HS-27A (cell line): ENCODE measurements around the gene STXBP5L.
"Not testable (repeated sequence)": the region's sequence is repeated elsewhere in the genome, so short reads cannot be mapped to it uniquely, and the experiment has no call there.

ENCODE experiments used
- DNase-seq: peaks from one replicate; pipeline ENCODE4 v3.0.0-alpha.2; 2012; ENCODE audit warnings: low read depth, missing footprints

The STXBP5L gene

DNA sequence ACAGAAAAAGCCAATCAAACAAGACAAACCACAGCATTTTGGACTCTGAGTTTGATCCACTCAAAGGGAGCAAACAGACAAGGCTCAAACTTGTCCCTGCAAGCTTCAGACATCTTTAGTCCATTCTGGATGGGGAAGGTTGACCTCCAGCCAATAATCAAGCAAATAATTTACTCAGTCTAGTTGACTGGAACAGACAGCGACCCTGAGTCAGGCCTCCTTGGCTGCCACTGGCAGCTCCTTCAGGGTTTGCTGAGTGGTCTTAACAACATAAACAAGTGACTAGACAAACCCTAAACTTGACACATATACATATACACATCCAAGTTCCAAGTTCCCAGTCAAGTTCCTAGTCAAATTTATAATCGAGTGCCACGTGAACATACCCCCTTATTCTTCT, 323.9 kb downstream of the STXBP5L start:
- no peak for DNase-seq

- no peak for DNase-seq
Measured at GRCh38 chr3:121232309-121233225, 324.6 kb downstream of the STXBP5L start.

- no peak for DNase-seq
Measured at GRCh38 chr3:121243208-121243607, 335.2 kb downstream of the STXBP5L start.

DNA sequence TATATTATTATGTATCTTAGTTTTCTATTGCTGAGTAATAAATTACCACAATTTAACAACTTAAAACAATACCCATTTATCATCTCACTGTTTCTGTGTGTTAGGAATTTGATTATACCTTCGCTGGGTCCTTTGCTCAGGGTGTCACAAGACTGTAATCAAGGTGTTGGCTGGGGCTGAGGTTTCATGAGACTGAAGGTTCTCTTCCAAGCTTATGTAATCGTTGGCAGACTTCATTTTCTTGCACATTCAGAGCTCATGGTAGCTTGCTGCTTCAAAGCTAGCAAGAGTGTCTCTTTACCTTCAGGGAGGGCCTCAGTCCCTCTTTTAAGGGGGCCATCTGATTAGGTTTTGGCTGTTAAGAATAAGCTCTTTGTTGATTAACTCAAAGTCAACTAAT, 344.7 kb downstream of the STXBP5L start:
- DNase-seq = no peak

GRCh38 chr3:121269389-121269788, 361.4 kb downstream of the STXBP5L start:
- no peak for DNase-seq

GRCh38 chr3:121274411-121274810, 366.4 kb downstream of the STXBP5L start:
- no peak for DNase-seq

DNA sequence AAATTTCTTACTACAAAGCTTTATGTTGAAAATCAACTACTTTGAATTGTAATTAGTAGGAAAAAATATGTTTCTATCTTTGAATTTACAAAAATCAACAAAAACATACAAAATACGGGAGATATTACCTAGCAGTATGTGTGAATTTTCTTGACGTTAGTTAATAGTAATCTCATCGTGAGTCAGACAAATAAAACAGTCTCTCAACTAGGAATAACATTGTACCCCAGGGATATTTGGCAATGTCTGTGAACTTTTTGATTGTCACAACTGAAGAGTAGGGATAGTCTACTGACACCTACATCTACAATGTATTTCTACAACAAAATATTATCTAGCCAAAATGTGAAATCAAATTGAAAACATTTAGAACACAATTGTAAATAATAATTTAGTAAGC, 387.4 kb downstream of the STXBP5L start:
- DNase-seq = no peak

- peak; percentile 19 for DNase-seq
Measured at GRCh38 chr3:121295979-121296378, 388.0 kb downstream of the STXBP5L start.

DNA sequence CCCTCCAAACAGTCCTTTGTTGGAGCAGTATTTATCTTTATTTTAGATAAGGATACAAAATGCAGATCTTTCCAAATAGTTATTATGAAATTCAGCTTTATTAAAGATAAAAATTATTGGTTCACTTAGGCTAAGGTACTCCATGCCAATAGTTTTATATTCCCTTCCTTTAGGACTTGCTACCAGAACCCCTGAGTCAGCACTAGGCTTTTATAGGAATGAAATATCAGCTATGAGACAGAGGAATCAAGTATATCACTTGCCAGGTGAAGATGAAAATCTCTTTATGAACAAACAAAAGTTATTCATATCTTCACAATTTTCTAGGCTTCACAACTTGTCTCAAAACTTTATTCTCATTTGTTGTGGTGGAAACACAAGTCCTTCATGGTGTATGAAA, 416.3 kb downstream of the STXBP5L start:
- no peak for DNase-seq

- no peak for DNase-seq
Measured at GRCh38 chr3:121330118-121330517, 422.1 kb downstream of the STXBP5L start.

- no peak for DNase-seq
Measured at GRCh38 chr3:121330634-121331033, 422.6 kb downstream of the STXBP5L start.

GRCh38 chr3:121355960-121356359, 448.0 kb downstream of the STXBP5L start:
- DNase-seq = not testable (repeated sequence)

DNA sequence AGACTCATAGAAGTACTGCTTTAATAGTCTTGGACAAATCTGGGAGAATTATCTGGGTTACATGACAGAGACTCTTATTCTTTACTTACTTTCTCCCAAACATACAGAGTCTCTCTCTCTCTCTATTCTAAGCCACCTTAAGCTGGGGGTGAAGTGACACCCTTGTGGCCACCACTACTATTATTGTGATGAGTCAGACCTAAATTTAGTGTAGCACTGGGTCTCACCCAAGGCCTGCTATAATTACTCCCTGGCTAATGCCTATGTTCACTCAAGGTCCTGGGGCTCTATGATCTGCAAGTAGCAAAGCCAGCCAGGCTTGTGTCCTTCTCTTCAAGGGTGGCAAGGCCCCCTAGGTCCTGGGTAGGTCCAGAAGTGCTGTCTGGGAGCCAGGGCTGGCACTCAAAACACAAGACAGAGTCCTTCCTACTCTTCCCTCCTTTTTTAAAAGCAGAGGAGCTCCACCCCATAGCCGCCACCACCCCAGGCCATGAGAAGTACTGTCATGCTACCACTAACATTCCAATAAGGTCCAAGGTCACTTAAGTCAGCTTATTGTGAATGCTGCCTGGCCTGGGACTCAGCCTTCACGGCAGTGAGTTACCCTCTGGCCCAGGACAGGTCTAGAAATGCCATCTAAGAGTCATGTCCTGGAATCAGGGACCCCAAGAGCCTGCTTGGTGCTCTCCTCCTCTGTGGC, 454.2 kb downstream of the STXBP5L start:
- no peak for DNase-seq

DNA sequence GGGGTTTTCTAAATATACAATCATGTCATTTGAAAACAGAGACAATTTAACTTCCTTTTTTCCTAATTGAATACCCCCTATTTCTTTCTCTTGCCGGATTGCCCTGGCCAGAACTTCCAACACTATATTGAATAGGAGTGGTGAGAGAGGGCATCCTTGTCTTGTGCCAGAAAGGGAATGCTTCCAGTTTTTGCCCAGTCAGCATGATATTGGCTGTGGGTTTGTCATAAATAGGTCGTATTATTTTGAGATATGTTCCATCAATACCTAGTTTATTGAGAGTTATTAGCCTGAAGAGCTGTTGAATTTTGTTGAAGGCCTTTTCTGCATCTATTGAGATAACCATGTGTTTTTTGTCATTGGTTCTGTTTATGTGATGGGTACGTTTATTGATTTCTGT, 480.3 kb downstream of the STXBP5L start:
- not testable (repeated sequence) for DNase-seq

GRCh38 chr3:121395967-121396366, 488.0 kb downstream of the STXBP5L start:
- not testable (repeated sequence) for DNase-seq

DNA sequence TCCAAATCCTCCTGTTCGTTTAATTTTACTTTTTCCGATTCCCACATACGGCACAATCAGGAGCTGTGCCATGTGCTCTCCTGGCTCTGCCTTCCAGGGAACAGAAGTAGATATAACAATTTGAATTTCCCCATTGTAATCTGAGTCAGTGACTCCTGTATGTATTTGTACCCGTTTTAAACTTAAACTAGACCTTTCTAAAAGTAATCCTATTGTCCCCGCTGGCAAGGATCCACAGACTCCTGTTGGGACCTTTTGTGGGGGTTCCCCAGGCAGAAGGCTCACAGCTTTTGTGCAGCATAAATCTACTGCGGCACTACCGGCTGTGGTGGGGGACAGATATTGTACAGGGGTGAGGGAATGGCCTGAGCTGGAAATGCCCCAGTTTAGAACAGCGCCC, 490.0 kb downstream of the STXBP5L start:
- DNase-seq = not testable (repeated sequence)

- no peak for DNase-seq
Measured at GRCh38 chr3:121399820-121400219, 491.8 kb downstream of the STXBP5L start.

DNA sequence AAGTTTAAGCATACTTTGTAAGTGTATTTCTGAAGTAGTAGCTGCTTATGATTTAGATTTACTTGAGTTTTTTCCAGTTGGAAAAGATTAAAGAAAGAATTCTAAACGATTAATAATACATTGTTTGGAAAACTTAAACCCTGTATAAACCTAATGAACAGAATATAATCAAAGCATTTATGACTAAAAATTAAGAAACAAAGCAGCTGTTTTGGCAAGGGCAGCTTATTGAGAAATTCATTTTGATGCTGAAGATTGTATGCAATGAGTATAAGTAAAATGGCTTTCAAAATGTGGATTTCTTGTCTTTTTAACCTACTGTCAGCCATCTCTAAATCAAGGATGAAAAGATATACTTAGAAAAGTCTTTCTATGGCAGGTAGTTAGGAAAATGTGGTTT, 497.6 kb downstream of the STXBP5L start:
- no peak for DNase-seq

- no peak for DNase-seq
Measured at GRCh38 chr3:121411523-121411922, 503.5 kb downstream of the STXBP5L start.

DNA sequence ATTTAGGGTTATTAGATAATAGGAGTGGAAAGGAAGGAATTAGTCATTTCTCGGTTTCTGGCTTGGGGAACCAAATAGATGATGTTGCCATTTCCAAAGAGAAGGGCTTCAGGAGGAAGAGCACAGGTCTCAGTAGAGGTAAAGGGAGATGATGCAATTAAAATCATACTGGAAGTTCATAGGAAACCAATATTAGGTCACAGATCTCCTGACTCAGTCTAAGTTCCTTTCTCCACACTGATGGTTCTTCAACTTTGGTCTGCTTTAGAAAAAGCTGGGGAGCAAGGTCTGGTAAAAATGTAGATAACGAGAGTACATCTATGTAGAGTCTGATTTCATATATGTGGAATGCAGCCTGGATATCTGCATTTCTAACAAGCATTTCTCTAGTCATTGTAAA, 506.9 kb downstream of the STXBP5L start:
- DNase-seq = no peak

DNA sequence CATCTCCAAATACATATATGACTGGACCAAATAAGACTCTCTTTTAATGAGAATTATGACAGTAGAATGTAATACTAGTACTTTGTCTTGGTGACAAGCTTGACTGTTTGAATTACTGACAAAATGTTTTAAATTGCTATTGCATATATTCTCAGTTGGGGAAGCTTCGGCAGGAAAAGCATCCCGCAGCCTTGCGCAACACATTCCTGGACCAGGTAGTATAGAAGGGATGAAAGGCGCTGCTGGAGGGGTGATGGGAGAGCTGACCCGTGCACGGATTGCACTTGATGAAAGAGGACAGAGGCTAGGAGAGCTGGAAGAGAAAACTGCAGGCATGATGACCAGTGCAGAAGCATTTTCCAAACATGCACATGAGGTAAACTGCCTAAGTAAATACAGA, 510.2 kb downstream of the STXBP5L start:
- DNase-seq = no peak

GRCh38 chr3:121424549-121424948, 516.5 kb downstream of the STXBP5L start:
- no peak for DNase-seq

DNA sequence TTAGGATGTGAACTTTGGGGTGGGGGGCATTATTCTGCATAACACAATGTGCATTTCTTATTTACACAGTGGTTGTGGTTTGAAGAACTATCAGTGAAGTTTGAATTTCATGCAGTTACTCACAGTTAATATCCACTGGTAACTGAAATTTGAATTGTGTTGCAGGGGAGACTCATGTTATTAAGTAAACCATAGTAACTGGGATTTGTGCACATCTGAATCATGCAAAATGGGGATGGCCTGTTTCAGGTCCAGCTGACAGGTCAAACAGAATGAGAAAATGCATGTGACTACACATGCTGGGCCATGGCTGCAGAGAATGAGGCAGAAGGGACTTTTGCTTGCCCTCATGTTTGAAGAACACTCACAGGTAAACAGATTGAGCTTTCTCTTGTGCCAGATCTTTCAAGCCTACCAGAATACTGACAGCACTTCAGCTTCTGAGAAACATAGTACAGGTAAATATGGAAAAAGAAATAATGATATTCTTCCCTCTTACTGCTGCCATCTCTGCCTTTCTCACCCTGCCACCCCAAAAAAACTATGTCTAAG, 522.7 kb downstream of the STXBP5L start:
- DNase-seq = no peak
